Hepatocyte (in vitro differentiated cells): ENCODE results near the gene TMPRSS6. TPM values are rescaled to one million over a fixed set of nuclear protein-coding genes. Genes with fewer than 3 reads are reported as not detected.

Experiments used
- DNase-seq: peaks from one replicate; pipeline ENCODE4 v3.0.0-alpha.2; 2016; ENCODE audit warnings: low spot score
- H2AFZ ChIP-seq: fragments of 200-600 bp; sonication (generic); 2 replicates; pipeline ENCODE4 v1.6.0; 2016; ENCODE audit warnings: antibody characterized with exemption, mild to moderate bottlenecking
- H3K27ac ChIP-seq: fragments of 200-600 bp; sonication (generic); 2 replicates; pipeline ENCODE4 v1.5.1; 2016; ENCODE audit warnings: mild to moderate bottlenecking
- H3K27me3 ChIP-seq: fragments of 200-600 bp; sonication (generic); 2 replicates; pipeline ENCODE4 v1.6.1; 2016
- H3K36me3 ChIP-seq: fragments of 200-600 bp; sonication (generic); replicated peaks from 2 replicates; pipeline ENCODE4 v1.5.1; 2016; ENCODE audit warnings: low read depth; ENCODE audit not compliant: insufficient read depth
- H3K4me1 ChIP-seq: fragments of 200-600 bp; sonication (generic); 2 replicates; pipeline ENCODE4 v1.5.1; 2016; ENCODE audit warnings: mild to moderate bottlenecking, moderate library complexity; ENCODE audit not compliant: insufficient read depth
- H3K4me2 ChIP-seq: fragments of 200-600 bp; sonication (generic); 2 replicates; pipeline ENCODE4 v1.6.0; 2016
- H3K4me3 ChIP-seq: fragments of 200-600 bp; sonication (generic); 2 replicates; pipeline ENCODE4 v1.5.1; 2016; ENCODE audit warnings: mild to moderate bottlenecking
- H3K79me2 ChIP-seq: fragments of 200-600 bp; sonication (generic); 2 replicates; pipeline ENCODE4 v1.6.0; 2017; ENCODE audit warnings: mild to moderate bottlenecking
- H3K9me2 ChIP-seq: fragments of 200-600 bp; sonication (generic); replicated peaks from 2 replicates; pipeline ENCODE4 v1.6.0; 2017; ENCODE audit warnings: mild to moderate bottlenecking; ENCODE audit not compliant: insufficient read depth
- H3K9me3 ChIP-seq: fragments of 200-600 bp; sonication (generic); 2 replicates; pipeline ENCODE4 v1.5.1; 2016; ENCODE audit warnings: low read depth, mild to moderate bottlenecking
- H4K20me1 ChIP-seq: fragments of 200-600 bp; sonication (generic); 2 replicates; pipeline ENCODE4 v1.6.0; 2016; ENCODE audit warnings: mild to moderate bottlenecking; ENCODE audit not compliant: insufficient read depth, poor library complexity, severe bottlenecking
- CTCF ChIP-seq: fragments of 200-600 bp; sonication (generic); IDR thresholded peaks from 2 replicates; pipeline ENCODE4 v1.5.1; 2016; ENCODE audit warnings: antibody characterized with exemption, mild to moderate bottlenecking; ENCODE audit not compliant: poor library complexity
- EZH2 ChIP-seq: fragments of 200-600 bp; sonication (generic); IDR thresholded peaks from 2 replicates; pipeline ENCODE4 v1.6.1; 2016; ENCODE audit warnings: antibody characterized with exemption, mild to moderate bottlenecking, borderline replicate concordance
- EZH2phosphoT487 ChIP-seq: fragments of 200-600 bp; sonication (generic); IDR thresholded peaks from one replicate; pipeline ENCODE4 v1.6.1; 2018; ENCODE audit warnings: antibody characterized with exemption, mild to moderate bottlenecking, low read depth, moderate library complexity; ENCODE audit not compliant: unreplicated experiment, severe bottlenecking
- WGBS: methylation state at CpG from one replicate; pipeline ENCODE4 v1.1.6; 2016; ENCODE audit warnings: low lambda C conversion rate; ENCODE audit errors: missing lambda C conversion rate; 5-methylcytosine and 5-hydroxymethylcytosine counted together
- polyA plus RNA-seq: library from polyadenylated mRNA; unstranded; fragments of >200 nt; fragmentation: Nextera tagmentation; extraction: Ambion mirVana; gene quantifications from 2 replicates; pipeline ENCODE4 v1.2.1, GENCODE V29; 2016
- total RNA-seq: library from RNA; depleted of rRNA; stranded (reverse); fragments of >200 nt; gene quantifications from 2 replicates; pipeline ENCODE4 v1.2.3, GENCODE V29; 2014

The TMPRSS6 gene
- total and polyA plus RNA-seq, 2 experiments from 2014 or later: 34.4 to 49.8 TPM

GRCh38 chr22:37153901-37154300 is 44.4 kb upstream of the TMPRSS6 start:
- Histone ChIP-seq H3K27ac (no peak overlapping the region), H4K20me1 (no peaks in the 10 kb centered on the region), H3K4me3 (no peak overlapping the region), H3K36me3 (no peaks in the 10 kb centered on the region), H3K79me2 (no peaks in the 10 kb centered on the region), H3K9me2 (no peaks in the 10 kb centered on the region), H3K4me2 (no peak overlapping the region), H3K4me1 (no peaks in the 10 kb centered on the region), H3K9me3 (no peaks in the 10 kb centered on the region), H2AFZ (no peak overlapping the region), H3K27me3 (no peaks in the 10 kb centered on the region)
- WGBS: 95% methylated on average over 6 of the region's 6 CpGs
- no peak for DNase-seq
- TF ChIP-seq EZH2 (no peak), EZH2phosphoT487 (no peak), CTCF (no peak)

- H3K27me3 ChIP-seq: no peaks in the 10 kb centered on the region
- no peaks in the 10 kb centered on the region for H4K20me1 ChIP-seq
- no peak overlapping the region for H3K27ac ChIP-seq
- H3K4me1 ChIP-seq: no peaks in the 10 kb centered on the region
- no peak overlapping the region for H2AFZ ChIP-seq
- no peaks in the 10 kb centered on the region for H3K9me2 ChIP-seq
- no peak overlapping the region for H3K4me3 ChIP-seq
- H3K4me2 ChIP-seq: no peak overlapping the region
- no peak for DNase-seq
- no peaks in the 10 kb centered on the region for H3K9me3 ChIP-seq
- H3K36me3 ChIP-seq: no peaks in the 10 kb centered on the region
- TF ChIP-seq EZH2 (no peak), CTCF (no peak), EZH2phosphoT487 (no peak)
- H3K79me2 ChIP-seq: no peaks in the 10 kb centered on the region
These were observed 41.9 kb upstream of the TMPRSS6 start for GRCh38 chr22:37151401-37151800.

- Histone ChIP-seq H3K9me2 (no peaks in the 10 kb centered on the region), H3K27ac (no peak overlapping the region)
- TF ChIP-seq EZH2phosphoT487 (no peak), EZH2 (no peak), CTCF (no peak)
These were observed 41.2 kb upstream of the TMPRSS6 start for GRCh38 chr22:37150701-37151100.

More at GRCh38 chr22:37150701-37151100, 41.2 kb upstream of the TMPRSS6 start:
- H3K36me3 ChIP-seq: no peaks in the 10 kb centered on the region
- DNase-seq: no peak
- no peaks in the 10 kb centered on the region for H4K20me1 ChIP-seq
- H2AFZ ChIP-seq: no peak overlapping the region
- no peak overlapping the region for H3K4me3 ChIP-seq
- no peaks in the 10 kb centered on the region for H3K9me3 ChIP-seq
- H3K27me3 ChIP-seq: no peaks in the 10 kb centered on the region
- no peak overlapping the region for H3K4me2 ChIP-seq
- no peaks in the 10 kb centered on the region for H3K4me1 ChIP-seq
- H3K79me2 ChIP-seq: no peaks in the 10 kb centered on the region
